ENCODE data around the gene TNFRSF1A. TPM values are rescaled to one million over a fixed set of nuclear protein-coding genes. Genes with fewer than 3 reads are reported as not detected.

The TNFRSF1A gene
- total and polyA plus RNA-seq, 2 of the 13 experiments (the other 11 are each of a cell fraction or from before 2014, with no cell fraction given) = 41.5 to 61.2 TPM

GRCh38 chr12:6336079-6336888, 5.6 kb downstream of the TNFRSF1A start (continued):
- 0 out of 4 replicates have a peak, but pooled peaks of 1 of the 2 experiments have one; percentile 11 for TF ChIP-seq KLF16 (CRISPR knock-in tag; IDR thresholded peaks at IDR 0.05)
- TF ChIP-seq ZNF253 (CRISPR knock-in tag; IDR thresholded peaks at IDR 0.05; ENCODE audit: borderline replicate concordance) = no peak
- TF ChIP-seq ONECUT2 (CRISPR knock-in tag; IDR thresholded peaks at IDR 0.05) = no peak
- no peak for TF ChIP-seq ZNF513 (CRISPR knock-in tag; conservative IDR thresholded peaks at IDR 0.05)
- TF ChIP-seq KAT2B (IDR thresholded peaks at IDR 0.05; ENCODE audit: borderline replicate concordance, low read depth, low read length) = no peak
- TF ChIP-seq DNMT3B (CRISPR knock-in tag; conservative IDR thresholded peaks at IDR 0.05) = peak; percentile 98
- no peak; the same call in 1 of the 2 replicates for TF ChIP-seq HMG20A (CRISPR knock-in tag; IDR thresholded peaks at IDR 0.05; ENCODE audit: borderline replicate concordance)
- no peak for TF ChIP-seq PHF5A (CRISPR knock-in tag; IDR thresholded peaks at IDR 0.05; ENCODE audit: low read depth, unreplicated experiment)
- no peak for TF ChIP-seq MEF2D (CRISPR knock-in tag; IDR thresholded peaks at IDR 0.05)
- TF ChIP-seq NCOA1 (CRISPR knock-in tag; IDR thresholded peaks at IDR 0.05) = no peak
- no peak for TF ChIP-seq HOXA9 (CRISPR knock-in tag; IDR thresholded peaks at IDR 0.05; ENCODE audit: borderline replicate concordance)
- TF ChIP-seq PLRG1 (conservative IDR thresholded peaks at IDR 0.05) = no peak
- TF ChIP-seq ZBED4 (CRISPR knock-in tag; IDR thresholded peaks at IDR 0.05; ENCODE audit: borderline replicate concordance) = no peak
- no peak for TF ChIP-seq TCF7 (IDR thresholded peaks at IDR 0.05; ENCODE audit: low read depth)
- TF ChIP-seq THRA (CRISPR knock-in tag; IDR thresholded peaks at IDR 0.05; ENCODE audit: borderline replicate concordance) = peak; percentile 65; the same call in 1 of the 2 replicates
- TF ChIP-seq FIP1L1 (IDR thresholded peaks at IDR 0.05; ENCODE audit: borderline replicate concordance, insufficient read depth, low read depth, low read length) = no peak; the same call in 1 of the 2 replicates
- TF ChIP-seq ADNP (CRISPR knock-in tag; IDR thresholded peaks at IDR 0.05) = no peak
- no peak for TF ChIP-seq BRF2 (CRISPR knock-in tag; IDR thresholded peaks at IDR 0.05)
- TF ChIP-seq ZNF33A (CRISPR knock-in tag; IDR thresholded peaks at IDR 0.05; ENCODE audit: borderline replicate concordance) = no peak
- no peak for TF ChIP-seq HNF4A (CRISPR knock-in tag; IDR thresholded peaks at IDR 0.05)
- no peak; the same call in 1 of the 2 replicates for TF ChIP-seq KMT2A (CRISPR knock-in tag; IDR thresholded peaks at IDR 0.05)
